Measurements from ENCODE around the gene NSUN5. TPM values are rescaled to one million over a fixed set of nuclear protein-coding genes. Genes with fewer than 3 reads are reported as not detected.
A peak's percentile ranks its signal among the peaks of the same experiment; 100 is the strongest.
"Not testable (repeated sequence)": the region's sequence is repeated elsewhere in the genome, so short reads cannot be mapped to it uniquely, and the experiment has no call there.

NSUN5 gene
- total RNA-seq, 1 experiment from 2014 or later: 70.4 TPM

DNA sequence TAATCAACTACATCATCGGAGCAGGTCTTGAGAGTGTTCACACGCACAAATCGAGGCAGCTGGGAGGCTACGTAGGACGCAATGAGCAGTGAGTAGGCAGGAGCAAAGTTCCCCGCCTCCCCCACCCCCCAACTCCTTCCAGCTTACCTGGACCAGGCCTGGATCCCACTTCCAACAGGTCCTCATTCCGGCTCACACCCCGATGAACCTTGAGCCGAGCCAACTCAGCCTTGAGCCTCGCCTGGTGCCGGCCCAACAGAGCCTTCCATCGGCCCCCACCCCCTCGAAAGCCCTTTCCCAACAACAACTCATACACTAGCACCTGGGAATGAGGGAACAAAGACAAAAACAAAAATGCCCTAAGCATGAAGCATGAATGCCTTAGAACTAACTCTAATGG is 1.2 kb downstream of the NSUN5 start:
- no peak overlapping the region for H2AFZ ChIP-seq (ENCODE audit: low read depth, low read length, poor library complexity, severe bottlenecking)
- intact Hi-C loops (cut with micrococcal nuclease): no loop called here
- no peak for DNase-seq (ENCODE audit: low read depth, low spot score)
- H3K9ac ChIP-seq (ENCODE audit: low read length): peak overlapping the region; percentile 81
- no peaks in the 10 kb centered on the region for H3K9me2 ChIP-seq (ENCODE audit: insufficient read depth)
- H3K36me3 ChIP-seq (ENCODE audit: control insufficient read depth in 1 of 2, insufficient read depth in 2 of 2, low read length in 2 of 2): peaks cover 9 to 19% of the 10 kb centered on the region in 2 experiments; a peak in 3 of 4 replicates
- ChIA-PET CTCF (no interaction called here), POLR2A (interaction anchor here (0.6 kb wide), 1 partner anchor 1318 kb away, joined by 3 read pairs; no protein-coding TSS in a partner anchor), RAD21 (ENCODE audit: low non-redundant PET in 1 of 2, low total read pairs in 2 of 2, uncharacterized antibody in 2 of 2, unreplicated experiment in 2 of 2) (interaction anchor here in 1 of 2 experiments (0.6 kb wide), 1 partner anchor 146 kb away, joined by 4 read pairs; no protein-coding TSS in a partner anchor)
- H3K27ac ChIP-seq (ENCODE audit: low read depth, low read length): no peak overlapping the region
- no TSS peak for BruUV-seq (replicated peaks)
- peak overlapping the region; percentile 89 for H3K4me2 ChIP-seq (ENCODE audit: low read length)
- no peaks in the 10 kb centered on the region for H3K27me3 ChIP-seq (ENCODE audit: insufficient read depth, low read length)
- peaks cover 9 to 36% of the 10 kb centered on the region in 2 experiments for H3K4me1 ChIP-seq (ENCODE audit: control insufficient read depth in 1 of 2, insufficient read depth in 2 of 2, low read length in 2 of 2)
- TF ChIP-seq ATF3 (IDR thresholded peaks at IDR 0.05) (no peak), TCF7L2 (IDR thresholded peaks at IDR 0.05; ENCODE audit: borderline replicate concordance, extremely low read depth, insufficient read depth, insufficient read length) (no peak)
- H3K9me3 ChIP-seq (ENCODE audit: control insufficient read depth in 1 of 2, insufficient read depth in 1 of 2, low read depth in 1 of 2, low read length in 2 of 2): no peaks in the 10 kb centered on the region
- peak overlapping the region; percentile 68 to 93 for H3K4me3 ChIP-seq (replicated peaks in 1 of 2; ENCODE audit: low read depth in 1 of 2, low read length in 2 of 2)
- H3K79me2 ChIP-seq (ENCODE audit: insufficient read depth, low read length): peaks cover 31% of the 10 kb centered on the region
- H4K20me1 ChIP-seq (ENCODE audit: insufficient read depth): no peaks in the 10 kb centered on the region
- ATAC-seq: no peak

DNA sequence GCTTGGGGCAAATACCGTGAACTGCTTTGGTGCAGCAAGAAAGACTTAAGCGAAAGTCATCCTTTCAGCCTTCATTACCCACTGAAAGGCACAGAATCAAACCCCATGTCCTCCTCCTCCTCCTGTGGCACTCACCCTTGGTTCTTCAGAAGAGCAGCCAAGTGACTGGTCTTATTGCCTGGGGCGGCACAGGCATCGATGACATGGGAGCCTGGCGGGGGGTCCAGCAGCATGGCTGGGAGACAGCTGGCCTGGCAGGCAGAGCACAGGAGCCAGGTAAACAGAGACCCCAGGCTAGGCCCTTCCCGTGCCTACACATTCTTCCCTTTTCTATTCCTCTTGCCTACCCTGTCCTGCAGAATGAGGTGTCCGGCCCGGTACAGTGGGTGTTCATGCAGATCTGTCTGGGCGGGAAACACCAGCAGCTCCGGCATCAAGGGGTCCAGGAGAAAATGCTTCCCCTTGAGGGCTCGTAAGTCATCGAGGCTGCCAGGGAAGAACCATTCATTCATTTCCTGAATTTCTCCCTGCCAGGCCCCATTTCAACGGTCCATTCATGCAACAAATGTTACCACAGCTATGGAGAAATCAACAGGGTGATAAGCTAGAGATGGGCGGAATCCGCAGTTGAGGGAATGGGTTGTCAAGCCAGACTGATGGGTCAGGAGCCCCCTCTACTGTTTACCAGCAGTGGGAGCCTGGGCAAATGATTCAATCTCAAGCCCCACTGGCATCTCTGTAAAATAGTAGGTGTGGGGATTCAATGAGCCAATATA is 3.8 kb downstream of the NSUN5 start:
- POLR2A ChIA-PET: not testable (repeated sequence)
- H3K79me2 ChIP-seq (ENCODE audit: insufficient read depth, low read length): peaks cover 31% of the 10 kb centered on the region

More for the DNA sequence above, 3.8 kb downstream of the NSUN5 start:
- H3K9me2 ChIP-seq (ENCODE audit: insufficient read depth); DNase-seq (ENCODE audit: low read depth, low spot score); CTCF ChIA-PET; ATAC-seq; H3K27me3 ChIP-seq (ENCODE audit: insufficient read depth, low read length); intact Hi-C loops (cut with micrococcal nuclease); H3K9me3 ChIP-seq (ENCODE audit: control insufficient read depth in 1 of 2, insufficient read depth in 1 of 2, low read depth in 1 of 2, low read length in 2 of 2); H3K4me3 ChIP-seq (replicated peaks in 1 of 2; ENCODE audit: low read depth in 1 of 2, low read length in 2 of 2); H3K27ac ChIP-seq (ENCODE audit: low read depth, low read length); H4K20me1 ChIP-seq (ENCODE audit: insufficient read depth); BruUV-seq (replicated peaks); H3K9ac ChIP-seq (ENCODE audit: low read length); RAD21 ChIA-PET (ENCODE audit: low non-redundant PET in 1 of 2, low total read pairs in 2 of 2, uncharacterized antibody in 2 of 2, unreplicated experiment in 2 of 2); H2AFZ ChIP-seq (ENCODE audit: low read depth, low read length, poor library complexity, severe bottlenecking); H3K4me2 ChIP-seq (ENCODE audit: low read length): not testable (repeated sequence)
- Histone ChIP-seq H3K36me3 (ENCODE audit: control insufficient read depth in 1 of 2, insufficient read depth in 2 of 2, low read length in 2 of 2) (peaks cover 9 to 19% of the 10 kb centered on the region in 2 experiments; a peak in 3 of 4 replicates), H3K4me1 (ENCODE audit: control insufficient read depth in 1 of 2, insufficient read depth in 2 of 2, low read length in 2 of 2) (peaks cover 9 to 21% of the 10 kb centered on the region in 2 experiments)

Measured in HCT116 (cell line).